A549 (cell line): ENCODE measurements around the gene DHRS12. TPM values are rescaled to one million over a fixed set of nuclear protein-coding genes. Genes with fewer than 3 reads are reported as not detected.
A peak's percentile ranks its signal among the peaks of the same experiment; 100 is the strongest.

Source experiments
- ATAC-seq, 2 experiments: fragments of 200-7000 bp in 1 of 2; fragments of >200 bp in 1 of 2; cut with Nextera tagmentation in 1 of 2; cut with Tn5 transposase in 1 of 2; 3 replicates each; pipeline versions ENCODE4 v1.8.0 to v1.9.1; 2018 to 2020; ENCODE audit warnings: mild to moderate bottlenecking in 1 of 2, moderate library complexity in 1 of 2
- CTCF ChIA-PET: fragments of 300-600 bp; sonication (Branson Sonifier 250); formaldehyde crosslinking; extraction: SDS; loops from one replicate; lab custom pipeline; 2021; ENCODE audit warnings: antibody characterized with exemption, inconsistent platforms; lab: Yijun Ruan, JAX
- POLR2A ChIA-PET: fragments of 350-600 bp; formaldehyde crosslinking; extraction: SDS; loops from one replicate; lab custom pipeline; 2021; ENCODE audit warnings: antibody characterized with exemption, inconsistent platforms; lab: Yijun Ruan, JAX
- DNase-seq, 2 experiments: peaks; one replicate each; pipeline versions ENCODE4 v3.0.0 to v3.0.0-alpha.2; 2011 to 2016; ENCODE audit warnings: low read depth in 1 of 2, low spot score in 1 of 2
- FAIRE-seq: peaks from 2 replicates; lab custom pipeline; 2011; peaks lifted over from hg19 to GRCh38; lab: Jason Lieb, UNC
- H3K27ac ChIP-seq, 2 experiments: fragments of >200 bp; sonication (Bioruptor Twin); formaldehyde crosslinking; 3 replicates each; pipeline ENCODE4 v1.5.1; 2016 to 2017
- H3K4me1 ChIP-seq: fragments of >200 bp; sonication (Bioruptor Twin); formaldehyde crosslinking; 3 replicates; pipeline ENCODE4 v1.6.1; 2016
- H3K4me2 ChIP-seq: fragments of >200 bp; sonication (Bioruptor Twin); formaldehyde crosslinking; 3 replicates; pipeline ENCODE4 v1.6.1; 2016
- H3K4me3 ChIP-seq: fragments of >200 bp; sonication (Bioruptor Twin); formaldehyde crosslinking; 3 replicates; pipeline ENCODE4 v1.5.1; 2016
- H3K9me3 ChIP-seq: fragments of >200 bp; sonication (Bioruptor Twin); formaldehyde crosslinking; 3 replicates; pipeline ENCODE4 v1.6.1; 2016
- ATOH8 ChIP-seq: fragments of 250-450 bp; sonication (Bioruptor Pico); IDR thresholded peaks from 2 replicates; pipeline ENCODE4 v1.5.0; 2020; ENCODE audit warnings: low read depth, mild to moderate bottlenecking, moderate library complexity
- CEBPB ChIP-seq, 2 experiments: fragments of >200 bp in 1 of 2; sonication (Bioruptor Twin) in 1 of 2; formaldehyde crosslinking in 1 of 2; IDR thresholded peaks; 2 replicates each; pipeline ENCODE4 v1.6.1; 2012 to 2016
- CHD4 ChIP-seq: fragments of 200-600 bp; sonication (generic); IDR thresholded peaks from 2 replicates; pipeline ENCODE4 v1.6.1; 2016; ENCODE audit warnings: antibody characterized with exemption, mild to moderate bottlenecking, borderline replicate concordance
- CTCF ChIP-seq: fragments of >200 bp; sonication (Bioruptor Twin); formaldehyde crosslinking; IDR thresholded peaks from 3 replicates; pipeline ENCODE4 v1.5.1; 2016
- FOSL2 ChIP-seq, 2 experiments: fragments of 450-650 bp in 1 of 2; fragments of >200 bp in 1 of 2; sonication (Bioruptor Twin) in 1 of 2; formaldehyde crosslinking; IDR thresholded peaks; 2 replicates each; pipeline versions ENCODE4 v1.5.0 to v1.6.1; 2016 to 2020; ENCODE audit warnings: mild to moderate bottlenecking in 1 of 2, moderate library complexity in 1 of 2
- FOXS1 ChIP-seq: fragments of 250-450 bp; sonication (Bioruptor Pico); IDR thresholded peaks from 2 replicates; pipeline ENCODE4 v1.5.0; 2020; ENCODE audit warnings: mild to moderate bottlenecking, moderate library complexity
- GATA3 ChIP-seq: IDR thresholded peaks from 2 replicates; pipeline ENCODE4 v1.6.1; 2012; ENCODE audit warnings: borderline replicate concordance
- HDAC2 ChIP-seq: fragments of 200-600 bp; sonication (generic); IDR thresholded peaks from 2 replicates; pipeline ENCODE4 v1.6.1; 2016
- KDM5A ChIP-seq: fragments of 200-600 bp; sonication (generic); IDR thresholded peaks from 2 replicates; pipeline ENCODE4 v1.6.1; 2016; ENCODE audit warnings: antibody characterized with exemption, mild to moderate bottlenecking
- MAFK ChIP-seq: fragments of 450-650 bp; IDR thresholded peaks from 2 replicates; pipeline ENCODE4 v1.6.1; 2014; ENCODE audit not compliant: partially characterized antibody
- MYC ChIP-seq: IDR thresholded peaks from 2 replicates; pipeline ENCODE4 v1.6.1; 2012; ENCODE audit warnings: mild to moderate bottlenecking, inconsistent platforms, low read length, improper control_type of control experiment, borderline replicate concordance
- NPAS2 ChIP-seq: fragments of 250-450 bp; sonication (Bioruptor Pico); IDR thresholded peaks from 2 replicates; pipeline ENCODE4 v1.8.0; 2022; ENCODE audit warnings: mild to moderate bottlenecking, moderate library complexity, borderline replicate concordance
- PBX3 ChIP-seq: IDR thresholded peaks from 2 replicates; pipeline ENCODE4 v1.6.1; 2012
- RAD21 ChIP-seq, 2 experiments: fragments of >200 bp in 1 of 2; sonication (Bioruptor Twin) in 1 of 2; formaldehyde crosslinking in 1 of 2; IDR thresholded peaks in 1 of 2; conservative IDR thresholded peaks in 1 of 2; 2 replicates in 1 of 2; 3 replicates in 1 of 2; pipeline ENCODE4 v1.6.1; 2012 to 2018; ENCODE audit warnings: inconsistent platforms in 1 of 2
- SMC3 ChIP-seq: fragments of >200 bp; sonication (Bioruptor Twin); formaldehyde crosslinking; IDR thresholded peaks from 3 replicates; pipeline ENCODE4 v1.6.1; 2018; ENCODE audit warnings: inconsistent platforms
- TP53 ChIP-seq: fragments of 250-450 bp; sonication (Bioruptor Pico); IDR thresholded peaks from 2 replicates; pipeline ENCODE4 v1.5.0; 2021; ENCODE audit warnings: mild to moderate bottlenecking, moderate library complexity
- ZFP36 ChIP-seq: fragments of 450-650 bp; IDR thresholded peaks from 2 replicates; pipeline ENCODE4 v1.6.1; 2014; ENCODE audit warnings: borderline replicate concordance; ENCODE audit not compliant: partially characterized antibody
- WGBS: methylation state at CpG from one replicate; pipeline ENCODE4 v1.1.6; 2017; ENCODE audit errors: missing lambda C conversion rate; 5-methylcytosine and 5-hydroxymethylcytosine counted together
- polyA plus RNA-seq, 4 experiments: library from polyadenylated mRNA; depleted of rRNA in 3 of 4; stranded (reverse); fragments of >200 nt; fragmentation: RNase III in 1 of 4; extraction: RNeasy Plus Mini Kit Qiagen cat#74134 plus additional on column Dnase treatment in 1 of 4; gene quantifications; 2 replicates in 3 of 4; 3 replicates in 1 of 4; pipeline ENCODE4 v1.2.3, GENCODE V29; 2011 to 2017
- TF ChIP-seq, protein P1 (sequence below): fragments of 200-600 bp; sonication (generic); IDR thresholded peaks from 2 replicates; pipeline ENCODE4 v1.6.1; 2016; ENCODE audit warnings: antibody characterized with exemption, mild to moderate bottlenecking, moderate library complexity
- TF ChIP-seq, protein P2 (sequence below): IDR thresholded peaks from 2 replicates; pipeline ENCODE4 v1.6.1; 2012

The DHRS12 gene
- polyA plus RNA-seq, 2 of the 4 experiments (the other 2 are of a cell fraction) = 4.2 to 7.5 TPM

GRCh38 chr13:51807041-51807440 lies 3.1 kb upstream of the DHRS12 start:
- DNase-seq (no peak), ATAC-seq (no peak), FAIRE-seq (no peak)
- H3K4me1 ChIP-seq = peaks cover 16% of the 10 kb centered on the region
- ChIA-PET POLR2A (no interaction called here), CTCF (no interaction called here)
- H3K9me3 ChIP-seq = no peaks in the 10 kb centered on the region
- no peak overlapping the region for H3K4me2 ChIP-seq
- H3K27ac ChIP-seq = no peak overlapping the region
- H3K4me3 ChIP-seq = no peak overlapping the region
- WGBS = 79% methylated on average over 5 of the region's 5 CpGs
- TF ChIP-seq NPAS2 (no peak), CHD4 (no peak), FOSL2 (IDR thresholded peaks at IDR 0.05) (no peak), FOSL2 (CRISPR knock-in tag; IDR thresholded peaks at IDR 0.05) (no peak), TP53 (CRISPR knock-in tag) (no peak), PBX3 (no peak), RAD21 (conservative IDR thresholded peaks at IDR 0.05 in 1 of 2, IDR thresholded peaks at IDR 0.05 in 1 of 2) (no peak), KDM5A (no peak), GATA3 (no peak), ZFP36 (no peak), SMC3 (no peak)
- TF ChIP-seq, all 56 proteins: peak for 0

DNA sequence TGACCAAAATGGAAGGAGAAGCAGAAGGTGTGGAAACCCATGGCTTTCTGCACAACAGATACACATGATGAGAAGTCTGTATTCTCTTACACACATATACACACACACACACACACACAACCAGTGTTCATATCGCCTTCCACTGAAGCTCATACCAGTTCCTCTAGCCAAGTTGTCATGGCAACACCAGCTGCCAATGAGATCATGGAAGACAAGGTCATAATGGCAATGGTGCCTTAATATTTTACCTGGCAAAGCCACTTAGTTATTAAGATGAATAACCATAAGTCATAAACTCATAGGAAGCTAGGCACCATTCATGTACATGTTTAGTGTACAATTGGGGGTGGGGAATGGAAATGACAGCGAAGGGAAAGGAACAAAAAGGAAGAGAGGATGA lies 2.6 kb upstream of the DHRS12 start:
- no peak overlapping the region for H3K4me2 ChIP-seq
- ChIA-PET CTCF (interaction anchor here (1.0 to 1.3 kb wide), 2 partner anchors 9 to 38 kb away, joined by 3 read pairs; partner anchors contain the start of gene TMEM272), POLR2A (no interaction called here)
- WGBS = 68% methylated on average over 2 of the region's 2 CpGs
- H3K27ac ChIP-seq = no peak overlapping the region
- TF ChIP-seq, protein P1, sequence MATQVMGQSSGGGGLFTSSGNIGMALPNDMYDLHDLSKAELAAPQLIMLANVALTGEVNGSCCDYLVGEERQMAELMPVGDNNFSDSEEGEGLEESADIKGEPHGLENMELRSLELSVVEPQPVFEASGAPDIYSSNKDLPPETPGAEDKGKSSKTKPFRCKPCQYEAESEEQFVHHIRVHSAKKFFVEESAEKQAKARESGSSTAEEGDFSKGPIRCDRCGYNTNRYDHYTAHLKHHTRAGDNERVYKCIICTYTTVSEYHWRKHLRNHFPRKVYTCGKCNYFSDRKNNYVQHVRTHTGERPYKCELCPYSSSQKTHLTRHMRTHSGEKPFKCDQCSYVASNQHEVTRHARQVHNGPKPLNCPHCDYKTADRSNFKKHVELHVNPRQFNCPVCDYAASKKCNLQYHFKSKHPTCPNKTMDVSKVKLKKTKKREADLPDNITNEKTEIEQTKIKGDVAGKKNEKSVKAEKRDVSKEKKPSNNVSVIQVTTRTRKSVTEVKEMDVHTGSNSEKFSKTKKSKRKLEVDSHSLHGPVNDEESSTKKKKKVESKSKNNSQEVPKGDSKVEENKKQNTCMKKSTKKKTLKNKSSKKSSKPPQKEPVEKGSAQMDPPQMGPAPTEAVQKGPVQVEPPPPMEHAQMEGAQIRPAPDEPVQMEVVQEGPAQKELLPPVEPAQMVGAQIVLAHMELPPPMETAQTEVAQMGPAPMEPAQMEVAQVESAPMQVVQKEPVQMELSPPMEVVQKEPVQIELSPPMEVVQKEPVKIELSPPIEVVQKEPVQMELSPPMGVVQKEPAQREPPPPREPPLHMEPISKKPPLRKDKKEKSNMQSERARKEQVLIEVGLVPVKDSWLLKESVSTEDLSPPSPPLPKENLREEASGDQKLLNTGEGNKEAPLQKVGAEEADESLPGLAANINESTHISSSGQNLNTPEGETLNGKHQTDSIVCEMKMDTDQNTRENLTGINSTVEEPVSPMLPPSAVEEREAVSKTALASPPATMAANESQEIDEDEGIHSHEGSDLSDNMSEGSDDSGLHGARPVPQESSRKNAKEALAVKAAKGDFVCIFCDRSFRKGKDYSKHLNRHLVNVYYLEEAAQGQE = no peak
- TF ChIP-seq CEBPB (IDR thresholded peaks at IDR 0.05) (no peak), CTCF (no peak), ATOH8 (CRISPR knock-in tag) (no peak), HDAC2 (no peak), FOXS1 (no peak), MAFK (no peak), MYC (no peak)
- TF ChIP-seq, protein P2, sequence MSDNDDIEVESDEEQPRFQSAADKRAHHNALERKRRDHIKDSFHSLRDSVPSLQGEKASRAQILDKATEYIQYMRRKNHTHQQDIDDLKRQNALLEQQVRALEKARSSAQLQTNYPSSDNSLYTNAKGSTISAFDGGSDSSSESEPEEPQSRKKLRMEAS = no peak
- H3K4me3 ChIP-seq = no peak overlapping the region
- DNase-seq = peak in 1 of 2 experiments; percentile 35
- ATAC-seq = no peak
- H3K4me1 ChIP-seq = peaks cover 18% of the 10 kb centered on the region
- H3K9me3 ChIP-seq = no peaks in the 10 kb centered on the region
- FAIRE-seq = no peak
